ENCODE results near the gene RAB37. TPM values are rescaled to one million over a fixed set of nuclear protein-coding genes. Genes with fewer than 3 reads are reported as not detected.
A peak's percentile ranks its signal among the peaks of the same experiment; 100 is the strongest.

The RAB37 gene
- total RNA-seq, 1 donor from 2014 or later, result 0.69 TPM

DNA sequence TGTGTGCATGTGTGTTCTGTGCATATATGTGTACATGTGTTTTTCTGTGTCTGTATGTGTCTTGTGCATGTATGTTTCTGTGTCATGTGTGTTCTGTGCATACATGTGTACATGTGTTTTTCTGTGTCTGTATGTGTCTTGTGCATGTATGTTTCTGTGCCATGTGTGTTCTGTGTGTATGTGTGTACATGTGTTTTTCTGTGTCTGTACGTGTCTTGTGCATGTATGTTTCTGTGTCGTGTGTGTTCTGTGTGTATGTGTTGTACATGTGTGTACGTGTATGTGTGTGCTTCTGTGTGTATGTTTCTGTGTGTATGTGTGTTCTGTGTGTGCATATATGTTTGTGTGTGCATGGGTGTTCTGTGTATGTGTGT is 8.4 kb upstream of the RAB37 start:
- DNase-seq, result no peak

DNA sequence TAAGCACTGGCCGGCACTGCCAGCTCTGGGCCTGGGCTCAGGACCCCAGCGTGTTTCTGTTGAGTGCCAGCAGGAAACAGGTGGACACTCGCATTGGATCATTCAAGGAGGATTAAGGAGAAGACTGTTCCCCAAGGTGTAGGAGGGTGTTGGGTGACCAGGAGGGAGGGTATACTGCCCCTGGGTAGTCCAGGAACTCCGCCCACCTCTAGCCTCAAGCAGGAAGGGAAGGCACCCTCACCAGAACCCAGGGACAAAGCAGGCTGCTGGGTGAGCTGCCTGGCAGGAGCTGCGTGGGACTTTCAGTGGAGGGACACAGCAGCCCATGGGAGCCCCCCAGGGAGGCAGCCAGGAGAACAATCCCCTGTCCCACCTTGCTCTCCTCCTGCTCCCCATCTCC is 7.7 kb upstream of the RAB37 start:
- no peak for DNase-seq

DNA sequence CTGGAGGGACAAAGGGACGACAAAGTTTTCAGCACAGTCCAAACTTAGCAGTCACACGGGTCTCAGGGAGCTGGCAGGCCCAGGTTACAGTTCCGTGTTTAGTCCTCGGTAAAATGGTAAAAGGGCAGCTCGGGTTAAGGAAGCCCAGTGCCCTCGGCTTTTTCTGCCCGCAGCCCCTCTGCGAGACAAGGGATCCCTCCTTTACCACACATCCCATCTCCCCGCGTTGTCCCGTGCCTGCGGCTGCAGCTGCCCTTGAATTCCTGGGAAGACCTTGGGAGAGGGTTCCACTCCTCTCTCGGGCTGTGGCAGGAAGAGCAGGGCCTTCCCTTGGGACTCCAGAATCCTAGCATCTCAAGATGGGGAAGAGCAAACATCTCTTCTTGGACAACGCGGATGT is 7.2 kb upstream of the RAB37 start:
- DNase-seq, result no peak

DNA sequence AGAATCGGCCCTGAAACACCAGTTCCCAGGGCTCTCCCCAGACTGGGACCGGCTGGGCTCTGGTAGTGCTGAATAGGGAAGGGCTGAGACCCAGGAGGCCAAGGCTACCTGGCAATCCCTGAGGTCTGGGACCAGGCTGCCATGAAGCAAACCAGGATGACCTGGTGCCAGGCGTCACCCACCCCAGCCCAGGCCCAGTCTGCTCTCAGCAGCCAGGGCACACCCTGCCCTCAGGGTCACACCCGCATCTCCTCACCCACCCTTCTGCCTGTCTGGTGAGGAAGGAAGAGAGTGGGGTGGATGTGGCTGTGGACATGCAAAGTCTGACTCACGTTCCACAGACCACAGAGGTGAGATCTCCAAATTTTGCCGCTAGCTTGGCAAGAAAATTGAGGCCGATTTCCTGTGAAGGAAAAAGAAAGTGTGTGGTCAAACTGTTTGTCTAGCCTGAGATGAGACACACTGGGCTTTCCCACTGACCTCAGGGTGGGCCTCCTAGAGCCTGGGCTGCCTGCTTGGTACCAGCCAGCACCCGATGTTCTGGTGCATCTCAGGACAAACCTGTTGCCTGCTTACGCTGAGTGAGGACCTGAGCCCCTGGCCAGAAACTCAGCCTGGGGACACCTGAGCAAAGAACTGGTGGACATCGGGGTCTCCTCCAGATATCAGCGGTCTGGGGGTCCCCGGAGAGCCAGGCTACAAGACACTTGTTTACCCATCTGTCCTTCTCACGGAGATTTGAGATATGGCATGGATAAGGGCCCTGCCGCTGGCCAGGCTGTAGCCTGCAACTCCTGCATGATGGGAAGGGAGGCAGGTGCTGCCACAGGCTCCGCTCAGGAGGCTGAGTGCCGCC is 6.3 kb upstream of the RAB37 start:
- no peak for DNase-seq

DNA sequence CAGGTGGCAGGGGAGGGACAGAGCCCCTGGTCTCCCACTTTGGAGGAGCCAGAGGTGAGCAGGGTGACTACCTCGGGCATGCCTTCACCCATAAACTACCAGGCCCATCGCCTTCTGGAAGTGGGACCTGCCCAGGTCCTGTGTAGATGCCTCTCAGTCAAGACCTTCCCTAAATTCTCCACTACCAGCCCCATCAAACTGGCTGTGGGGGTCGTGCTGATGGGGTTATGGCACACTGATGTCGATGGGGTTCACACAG is 5.8 kb upstream of the RAB37 start:
- no peak for DNase-seq

DNA sequence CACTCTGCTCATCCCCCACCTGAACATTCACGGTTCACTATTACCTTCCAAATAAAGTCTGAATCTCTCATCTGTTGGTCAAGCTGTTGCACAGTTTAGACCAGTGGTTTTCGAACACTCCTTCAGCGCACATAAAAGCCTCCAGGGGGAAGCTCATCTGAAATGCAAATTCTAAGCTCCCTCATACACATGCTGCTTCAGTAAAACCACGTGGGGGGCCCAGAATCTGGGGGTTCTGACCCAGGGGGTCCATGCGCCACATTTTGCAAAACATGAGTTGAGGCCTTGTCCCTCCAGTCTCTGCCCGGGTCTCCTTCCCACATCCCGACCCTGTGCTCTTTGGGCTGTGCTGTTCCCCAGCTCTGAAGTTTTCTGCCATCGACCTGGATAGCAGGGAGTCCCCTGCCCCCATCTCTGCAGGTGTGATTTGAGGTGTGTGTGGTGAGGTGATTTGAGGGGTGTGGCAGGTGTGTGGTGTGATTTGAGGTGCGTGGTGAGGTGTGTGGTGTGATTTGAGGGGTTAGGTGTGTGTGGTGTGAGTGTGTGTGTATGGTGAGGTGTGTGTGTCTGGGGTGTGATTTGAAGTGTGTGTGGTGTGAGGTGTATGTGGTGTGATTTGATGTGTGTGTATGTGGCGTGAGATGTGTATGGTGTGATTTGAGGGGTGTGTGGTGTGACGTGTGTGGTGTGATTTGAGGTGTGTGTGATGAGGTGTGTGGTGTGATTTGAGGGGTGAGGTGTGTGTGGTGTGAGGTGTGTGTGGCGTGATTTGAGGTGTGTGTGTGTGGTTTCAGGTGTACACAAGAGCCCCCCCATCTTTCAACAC is 4.8 kb upstream of the RAB37 start:
- DNase-seq, result no peak

DNA sequence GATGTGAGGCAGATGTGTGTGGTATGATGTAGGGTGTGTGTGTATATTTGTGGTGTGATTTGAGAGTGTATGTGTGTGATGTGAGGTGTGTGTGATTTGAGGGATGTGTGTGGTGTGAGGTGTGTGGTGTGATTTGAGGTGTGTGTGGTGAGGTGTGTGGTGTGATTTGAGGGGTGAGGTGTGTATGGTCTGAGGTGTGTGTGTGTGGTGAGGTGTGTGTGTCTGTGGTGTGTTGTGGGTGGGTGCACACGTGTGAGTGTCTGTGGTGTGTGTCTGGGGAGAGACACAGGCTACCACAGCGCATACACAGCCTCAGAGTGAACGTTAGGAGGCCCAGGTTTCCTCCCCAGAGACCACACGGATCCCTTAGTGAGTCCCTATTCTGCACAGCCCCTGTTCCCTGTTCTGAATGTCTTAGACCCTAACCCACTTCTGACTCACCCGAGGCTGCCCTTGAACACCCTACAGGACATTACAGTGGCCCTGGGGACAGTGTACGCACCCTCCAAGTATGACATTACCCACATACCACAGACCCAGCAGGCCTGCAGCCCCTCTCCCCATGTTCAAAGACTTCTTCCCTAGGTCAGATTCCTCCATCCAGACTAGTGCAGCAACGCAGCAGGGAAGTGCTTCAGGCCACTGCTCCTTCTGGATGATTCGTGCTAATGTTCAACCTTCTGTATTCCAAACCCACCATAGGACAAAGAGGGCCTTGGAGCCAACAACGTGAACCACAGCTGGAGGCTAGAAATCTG is 3.5 kb upstream of the RAB37 start:
- no peak for DNase-seq

DNA sequence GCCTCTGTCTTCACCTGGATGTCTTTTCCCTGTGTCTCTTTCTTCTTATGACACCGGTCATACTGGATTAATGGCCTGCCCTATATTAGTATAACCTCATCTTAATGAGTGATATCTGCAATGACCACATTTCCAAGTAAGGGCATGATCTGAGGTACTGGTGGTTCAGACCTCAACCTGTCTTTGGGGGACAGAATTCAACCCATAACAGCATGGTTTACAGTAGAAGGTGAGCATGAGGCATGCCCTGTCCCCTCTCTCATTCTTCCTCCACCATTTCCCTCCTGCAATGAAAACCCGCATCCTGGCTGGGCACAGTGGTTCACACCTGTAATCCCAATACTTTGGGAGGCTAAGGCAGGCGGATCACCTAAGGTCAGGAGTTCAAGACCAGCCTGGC is 2.8 kb upstream of the RAB37 start:
- no peak for DNase-seq

DNA sequence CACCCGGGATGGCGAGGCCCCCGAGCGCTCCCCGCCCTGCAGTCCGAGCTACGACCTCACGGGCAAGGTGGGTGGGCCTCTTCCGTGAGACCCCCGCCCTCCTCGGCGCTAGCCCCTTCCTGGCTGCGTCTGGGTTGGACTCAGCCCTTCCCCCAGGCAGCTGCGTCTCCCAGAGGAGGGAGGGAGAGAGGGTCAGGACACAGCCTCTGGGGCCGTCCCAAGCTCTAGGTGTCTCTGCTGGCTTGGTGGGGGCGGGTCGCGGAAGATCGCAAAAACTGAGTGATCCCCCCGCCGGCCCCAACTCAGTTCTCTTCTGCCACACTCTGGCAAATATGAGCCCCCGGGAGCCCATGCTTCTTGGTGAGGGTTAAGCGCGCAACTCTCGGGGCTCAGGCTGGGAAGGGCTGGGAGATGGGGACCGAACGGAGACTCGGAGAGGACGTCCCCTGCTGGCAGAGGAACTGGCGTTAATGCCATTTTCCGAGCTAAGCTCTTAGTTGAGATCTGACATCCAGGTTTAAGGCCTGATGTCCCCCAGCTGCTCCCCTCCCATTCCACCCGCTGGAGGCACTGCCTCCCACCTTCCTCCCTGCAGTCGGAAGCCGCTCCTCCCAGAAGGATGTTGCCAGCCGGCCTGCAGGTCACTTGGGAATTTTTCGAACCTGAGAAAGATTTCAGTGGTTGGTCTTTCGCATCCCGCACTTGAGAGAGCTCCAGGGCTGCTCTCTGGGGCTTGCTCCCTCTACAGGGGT is 419 bp downstream of the RAB37 start:
- DNase-seq, result no peak

DNA sequence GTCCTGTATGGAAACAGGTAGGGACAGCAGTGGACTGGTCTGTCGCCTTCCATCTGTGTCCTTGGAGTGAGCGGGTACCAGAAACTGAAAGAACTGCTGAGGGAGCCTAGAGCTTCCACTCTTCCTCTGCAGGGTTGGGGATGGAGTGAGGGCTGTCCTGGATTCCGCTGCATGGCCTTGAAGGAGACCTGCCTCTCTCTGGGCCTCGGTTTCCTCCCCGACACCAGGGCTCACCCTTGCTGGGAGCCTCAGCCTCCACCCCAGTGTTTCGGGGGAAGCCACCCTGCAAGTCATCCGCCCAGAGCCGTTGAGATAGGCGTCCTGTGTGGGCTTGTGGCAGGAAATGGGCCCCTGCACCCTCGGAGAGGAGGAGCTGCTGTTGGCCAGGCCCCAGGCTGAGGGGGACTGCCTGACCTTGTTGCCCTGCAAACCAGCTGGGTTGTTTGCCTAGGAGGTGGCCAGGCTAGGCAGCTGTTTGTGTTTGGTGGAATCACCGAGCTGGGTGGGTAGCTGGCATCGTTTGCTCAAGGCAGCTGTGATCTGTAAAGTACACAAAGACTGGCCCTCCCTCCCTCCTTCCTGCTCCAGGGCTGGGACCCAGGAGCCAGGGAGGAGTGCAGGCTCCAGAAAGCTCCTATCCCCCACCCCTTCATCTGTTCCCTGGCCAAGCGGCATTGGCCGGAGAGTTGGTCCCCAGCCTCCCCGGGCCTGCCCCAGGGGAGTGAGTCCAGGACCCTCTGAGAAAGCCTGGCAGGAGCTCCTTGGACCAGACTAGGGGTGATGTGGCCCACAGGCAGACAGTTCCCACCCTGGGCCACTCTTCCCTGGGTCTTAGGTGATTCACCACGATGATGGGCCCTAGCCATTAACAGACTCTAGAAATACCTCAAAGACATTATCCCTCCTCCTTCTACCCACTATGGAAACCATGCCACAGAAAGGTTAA is 1.3 kb downstream of the RAB37 start:
- no peak for DNase-seq

DNA sequence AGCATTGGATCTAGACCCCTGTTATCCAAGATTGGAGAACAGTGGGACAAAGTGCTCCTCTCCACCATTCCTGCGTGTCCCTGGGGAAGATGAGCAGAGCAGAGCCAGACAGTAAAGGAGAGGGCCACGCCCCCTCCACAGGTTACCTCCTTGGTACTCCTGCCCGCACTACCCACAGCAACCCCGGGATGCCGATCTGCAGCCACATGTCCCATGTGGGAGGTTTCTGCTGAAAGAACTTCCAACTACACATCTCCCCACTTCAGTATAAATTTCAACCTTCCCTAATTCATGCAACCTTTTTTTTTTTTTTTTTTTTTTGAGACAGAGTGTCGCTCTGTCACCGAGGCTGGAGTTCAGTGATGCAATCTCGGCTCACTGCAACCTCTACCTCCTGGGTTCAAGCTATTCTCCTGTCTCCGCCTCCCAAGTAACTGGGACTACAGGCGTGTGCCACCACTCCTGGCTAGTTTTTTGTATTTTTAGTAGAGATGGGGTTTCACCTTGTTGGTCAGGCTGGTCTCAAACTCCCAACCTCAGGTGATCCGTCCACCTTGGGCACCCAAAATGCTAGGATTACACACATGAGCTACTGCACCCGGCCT is 2.3 kb downstream of the RAB37 start:
- DNase-seq, result no peak

DNA sequence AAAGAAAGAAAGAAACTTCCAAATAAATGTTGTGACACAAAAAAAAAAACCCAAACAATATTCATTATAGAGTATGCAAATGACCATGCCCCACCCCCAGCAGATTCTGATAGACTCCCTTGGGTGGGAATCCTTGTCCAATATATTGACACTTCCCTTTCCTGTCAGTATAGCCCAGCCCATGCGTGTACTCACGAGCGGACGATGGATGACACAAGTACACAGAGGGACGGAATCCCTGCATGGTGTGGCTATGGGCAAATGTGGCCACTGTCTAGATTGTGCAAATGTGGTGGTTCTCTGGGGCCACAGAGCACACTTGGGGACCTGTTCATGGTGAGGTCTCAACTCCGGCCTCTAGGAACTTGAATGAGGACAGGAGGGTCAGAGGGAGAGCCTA is 3.1 kb downstream of the RAB37 start:
- DNase-seq, result no peak

DNA sequence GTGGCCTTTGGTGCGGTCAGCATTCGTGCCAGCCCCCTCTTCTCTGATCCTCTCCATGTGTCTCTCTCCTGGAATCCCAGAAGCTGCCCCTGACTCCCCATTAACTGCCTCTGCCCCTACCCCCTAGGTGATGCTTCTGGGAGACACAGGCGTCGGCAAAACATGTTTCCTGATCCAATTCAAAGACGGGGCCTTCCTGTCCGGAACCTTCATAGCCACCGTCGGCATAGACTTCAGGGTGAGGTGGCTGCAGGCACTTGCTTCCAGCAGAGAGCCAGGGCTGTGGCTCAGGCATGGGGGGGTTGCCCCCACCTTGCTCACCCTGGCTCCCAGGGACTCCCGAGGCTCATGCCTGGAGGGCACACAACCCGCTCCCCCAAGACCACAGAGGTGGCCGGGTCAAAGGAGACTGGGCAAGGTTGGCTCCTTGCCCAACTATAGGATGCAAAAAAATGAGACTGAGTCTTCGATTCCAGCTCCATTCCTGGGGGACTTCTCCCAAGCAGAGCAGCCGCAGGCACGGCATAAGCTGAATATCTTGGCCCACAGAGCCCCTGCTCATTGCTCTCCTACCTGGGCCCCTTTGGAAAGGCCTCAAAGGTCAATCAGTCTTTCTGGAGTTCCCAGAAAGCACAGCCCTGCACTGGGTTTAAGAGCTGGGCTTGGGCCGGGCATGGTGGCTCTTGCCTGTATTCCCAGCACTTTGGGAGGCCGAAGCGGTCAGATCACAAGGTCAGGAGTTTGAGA is 3.8 kb downstream of the RAB37 start:
- no peak for DNase-seq

DNA sequence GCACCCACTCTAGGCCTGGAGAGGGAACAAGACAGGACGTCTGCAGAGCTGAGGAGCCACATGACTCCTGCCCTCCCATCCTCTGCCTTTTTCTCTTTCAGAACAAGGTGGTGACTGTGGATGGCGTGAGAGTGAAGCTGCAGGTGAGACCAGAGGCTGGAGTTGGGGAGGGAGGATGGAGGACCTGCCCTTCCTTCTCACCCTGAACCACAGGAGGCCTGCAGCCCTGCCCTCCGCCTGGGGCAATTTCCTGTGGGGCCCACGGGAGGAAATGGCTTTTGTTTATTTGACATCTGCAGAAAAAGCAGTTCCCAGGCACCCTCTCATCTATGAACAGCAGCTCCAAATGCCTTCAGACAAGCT is 5.1 kb downstream of the RAB37 start:
- no peak for DNase-seq

DNA sequence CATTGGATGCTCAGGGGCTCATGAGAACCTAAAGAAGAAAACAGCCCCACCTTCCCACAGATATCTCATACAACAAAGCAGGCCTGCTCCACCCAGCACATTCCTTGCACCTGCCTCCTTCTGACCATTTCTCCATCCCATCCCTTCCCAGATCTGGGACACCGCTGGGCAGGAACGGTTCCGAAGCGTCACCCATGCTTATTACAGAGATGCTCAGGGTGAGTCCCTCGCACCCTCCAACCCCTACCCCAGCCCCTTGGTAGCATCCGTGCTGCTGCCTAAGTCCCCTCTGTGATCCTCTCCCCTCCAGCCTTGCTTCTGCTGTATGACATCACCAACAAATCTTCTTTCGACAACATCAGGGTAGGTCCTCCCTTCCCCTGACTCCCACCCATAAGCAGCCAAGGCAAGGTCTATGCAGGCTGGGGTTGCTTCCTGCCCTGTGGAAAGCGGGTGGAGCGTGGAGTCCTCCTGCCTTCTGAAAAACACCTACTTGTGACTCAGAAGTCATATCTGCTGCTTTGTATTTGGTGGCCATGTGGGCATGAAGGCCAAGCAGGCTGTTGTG is 6.0 kb downstream of the RAB37 start:
- DNase-seq, result no peak

DNA sequence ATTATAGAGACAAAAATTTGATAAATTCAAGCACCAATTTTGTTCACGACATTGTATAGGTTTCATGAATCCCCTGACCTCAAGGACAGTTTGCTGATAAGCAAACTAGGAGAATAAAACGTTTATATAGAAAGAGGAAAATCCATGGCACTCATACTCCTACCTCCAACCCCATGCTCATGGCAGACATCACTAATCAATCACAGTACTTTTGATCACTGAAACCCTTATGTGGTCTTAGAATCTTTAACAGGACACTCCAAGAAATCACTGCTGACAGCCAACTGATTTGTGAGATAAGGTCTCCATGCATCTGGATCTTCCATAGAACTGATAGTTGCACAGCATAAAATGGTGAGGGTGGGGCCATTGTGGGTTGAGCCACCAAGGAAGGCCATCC is 6.7 kb downstream of the RAB37 start:
- DNase-seq, result no peak

DNA sequence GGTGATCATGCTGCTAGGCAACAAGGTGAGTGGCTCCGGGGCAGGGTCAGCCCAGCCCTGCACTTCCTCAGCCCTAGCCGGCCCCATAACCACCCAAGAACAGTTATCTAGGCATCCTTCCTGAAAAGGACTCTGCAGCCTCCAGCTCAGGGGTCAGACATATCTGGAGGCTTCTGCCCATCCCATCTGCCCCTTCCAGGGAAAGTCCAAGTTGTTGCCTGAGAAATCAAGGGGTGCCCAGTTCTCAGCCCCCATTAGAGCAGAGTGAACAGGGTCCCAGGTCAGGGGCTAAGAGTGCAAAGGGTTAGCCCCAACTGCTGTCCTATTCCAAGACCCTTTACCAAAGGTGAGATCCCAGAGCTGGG is 7.3 kb downstream of the RAB37 start:
- no peak for DNase-seq

DNA sequence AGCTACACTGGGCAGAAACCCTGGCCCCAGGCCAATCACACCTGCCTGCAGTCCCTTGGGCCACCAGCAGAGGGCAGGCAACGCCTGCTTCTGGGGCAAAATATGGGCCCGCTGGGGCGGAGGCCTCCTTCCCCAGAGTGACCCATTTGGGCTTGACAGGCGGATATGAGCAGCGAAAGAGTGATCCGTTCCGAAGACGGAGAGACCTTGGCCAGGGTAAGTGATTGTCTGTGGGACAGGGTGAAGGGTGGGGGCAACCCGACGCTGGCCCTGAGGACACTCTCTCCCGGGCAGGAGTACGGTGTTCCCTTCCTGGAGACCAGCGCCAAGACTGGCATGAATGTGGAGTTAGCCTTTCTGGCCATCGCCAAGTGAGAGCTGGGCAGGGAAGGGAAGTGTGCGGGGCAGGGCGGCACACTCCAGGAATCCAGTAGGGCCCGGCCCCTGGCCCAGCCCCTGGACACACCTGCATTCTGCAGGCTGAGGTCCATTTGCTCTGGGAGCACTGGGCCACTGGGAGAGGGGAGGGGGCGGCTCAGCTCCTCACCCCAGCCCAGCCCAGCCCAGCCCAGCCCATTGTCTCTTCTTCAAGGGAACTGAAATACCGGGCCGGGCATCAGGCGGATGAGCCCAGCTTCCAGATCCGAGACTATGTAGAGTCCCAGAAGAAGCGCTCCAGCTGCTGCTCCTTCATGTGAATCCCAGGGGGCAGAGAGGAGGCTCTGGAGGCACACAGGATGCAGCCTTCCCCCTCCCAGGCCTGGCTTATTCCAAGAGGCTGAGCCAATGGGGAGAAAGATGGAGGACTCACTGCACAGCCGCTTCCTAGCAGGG is 7.9 kb downstream of the RAB37 start:
- DNase-seq, result peak; percentile 31

DNA sequence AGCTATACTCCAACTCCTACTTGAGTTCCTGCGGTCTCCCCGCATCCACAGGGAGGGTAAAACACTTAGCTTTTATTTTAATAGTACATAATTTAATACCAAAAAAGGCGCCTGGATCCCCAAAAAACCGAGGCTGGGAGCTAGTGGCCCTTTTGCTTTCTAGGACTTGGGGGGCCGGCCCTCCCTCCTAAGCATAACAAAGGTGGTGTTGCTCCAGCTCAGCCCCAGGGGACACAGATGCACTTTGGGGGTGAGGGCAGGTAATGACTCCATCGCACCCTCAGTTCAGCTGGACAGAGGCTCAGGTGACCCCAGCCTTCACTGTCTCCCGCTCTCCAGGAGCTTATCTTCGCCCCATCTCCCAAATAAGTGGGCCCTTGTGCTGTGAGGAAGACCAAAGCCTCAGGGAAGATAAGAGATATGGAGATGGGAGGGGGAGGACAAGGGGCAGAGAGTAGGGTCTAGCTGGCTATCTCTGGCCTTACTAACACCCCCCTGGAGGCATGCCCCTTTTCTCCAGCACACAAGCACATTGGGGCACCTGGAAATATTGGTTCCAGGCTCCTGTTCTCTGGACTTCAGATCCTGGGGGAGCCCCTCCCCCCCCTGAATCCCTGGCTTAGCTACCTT is 8.6 kb downstream of the RAB37 start:
- no peak for DNase-seq

Measured in skin of body (tissue), 2 donors.